Esophagus muscularis mucosa (tissue), 4 donors: Measurements from ENCODE around the gene CDKN2B-AS1.
A peak's percentile ranks its signal among the peaks of the same experiment; 100 is the strongest.

Source experiments
- EP300 ChIP-seq: sonication (generic); formaldehyde crosslinking; IDR thresholded peaks from one replicate; pipeline ENCODE4 v1.6.1; 2017; ENCODE audit warnings: antibody characterized with exemption
- POLR2AphosphoS5 ChIP-seq, 2 donors: sonication (generic); formaldehyde crosslinking; IDR thresholded peaks; one replicate each; pipeline ENCODE4 v1.6.1; 2017; ENCODE audit warnings: antibody characterized with exemption in 2 of 2
- TF ChIP-seq, protein P1 (sequence below), 3 experiments: fragments of 200-600 bp in 2 of 3; fragments of 450-650 bp in 1 of 3; sonication (generic) in 2 of 3; IDR thresholded peaks; one replicate each; pipeline ENCODE4 v1.5.1; 2017 to 2019; ENCODE audit warnings: antibody characterized with exemption in 3 of 3, mild to moderate bottlenecking in 2 of 3, moderate library complexity in 1 of 3

GRCh38 chr9:21965401-21965951, 29.1 kb upstream of the CDKN2B-AS1 start:
- TF ChIP-seq, protein P1, sequence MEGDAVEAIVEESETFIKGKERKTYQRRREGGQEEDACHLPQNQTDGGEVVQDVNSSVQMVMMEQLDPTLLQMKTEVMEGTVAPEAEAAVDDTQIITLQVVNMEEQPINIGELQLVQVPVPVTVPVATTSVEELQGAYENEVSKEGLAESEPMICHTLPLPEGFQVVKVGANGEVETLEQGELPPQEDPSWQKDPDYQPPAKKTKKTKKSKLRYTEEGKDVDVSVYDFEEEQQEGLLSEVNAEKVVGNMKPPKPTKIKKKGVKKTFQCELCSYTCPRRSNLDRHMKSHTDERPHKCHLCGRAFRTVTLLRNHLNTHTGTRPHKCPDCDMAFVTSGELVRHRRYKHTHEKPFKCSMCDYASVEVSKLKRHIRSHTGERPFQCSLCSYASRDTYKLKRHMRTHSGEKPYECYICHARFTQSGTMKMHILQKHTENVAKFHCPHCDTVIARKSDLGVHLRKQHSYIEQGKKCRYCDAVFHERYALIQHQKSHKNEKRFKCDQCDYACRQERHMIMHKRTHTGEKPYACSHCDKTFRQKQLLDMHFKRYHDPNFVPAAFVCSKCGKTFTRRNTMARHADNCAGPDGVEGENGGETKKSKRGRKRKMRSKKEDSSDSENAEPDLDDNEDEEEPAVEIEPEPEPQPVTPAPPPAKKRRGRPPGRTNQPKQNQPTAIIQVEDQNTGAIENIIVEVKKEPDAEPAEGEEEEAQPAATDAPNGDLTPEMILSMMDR (IDR thresholded peaks at IDR 0.05) = peak in 2 of 3 experiments; percentile 11 to 27
- TF ChIP-seq EP300 (no peak), POLR2AphosphoS5 (IDR thresholded peaks at IDR 0.05) (no peak)
